Neural progenitor cell (in vitro differentiated cells): ENCODE results near the gene CCDC97.

Experiments
- CTCF ChIP-seq: fragments of 200-600 bp; sonication (generic); IDR thresholded peaks from 2 replicates; pipeline ENCODE4 v1.5.1; 2017; ENCODE audit warnings: antibody characterized with exemption, mild to moderate bottlenecking
- EZH2 ChIP-seq: fragments of 200-600 bp; sonication (generic); IDR thresholded peaks from 2 replicates; pipeline ENCODE4 v1.6.1; 2017; ENCODE audit warnings: antibody characterized with exemption, mild to moderate bottlenecking, moderate library complexity
- EZH2phosphoT487 ChIP-seq: fragments of 200-600 bp; sonication (generic); IDR thresholded peaks from 2 replicates; pipeline ENCODE4 v1.6.1; 2017; ENCODE audit warnings: antibody characterized with exemption

GRCh38 chr19:41323430-41324125, 13.6 kb downstream of the CCDC97 start:
- no peak for TF ChIP-seq CTCF
- TF ChIP-seq EZH2 = no peak
- TF ChIP-seq EZH2phosphoT487 = no peak
